WTC11 (cell line): ENCODE results near the gene TMEM169. TPM values are rescaled to one million over a fixed set of nuclear protein-coding genes. Genes with fewer than 3 reads are reported as not detected.

Source experiments
- ATAC-seq: fragments of 200-7000 bp; cut with Tn5 transposase; 2 replicates; pipeline ENCODE4 v1.10.0; 2021; ENCODE audit warnings: mild to moderate bottlenecking, moderate library complexity
- CTCF ChIA-PET: fragments of 300-600 bp; sonication (Branson Sonifier 250); formaldehyde crosslinking; loops from one replicate; lab custom pipeline; 2021; ENCODE audit warnings: antibody characterized with exemption; lab: Charles Lee
- POLR2A ChIA-PET: fragments of 350-600 bp; sonication (Branson Sonifier 250); formaldehyde crosslinking; loops from one replicate; lab custom pipeline; 2021; ENCODE audit warnings: antibody characterized with exemption; lab: Charles Lee
- DNase-seq: peaks from one replicate; pipeline ENCODE4 v3.0.0; 2021; ENCODE audit warnings: low spot score
- H3K27ac Mint-ChIP-seq: 2 replicates; pipeline ENCODE4 v1.8.0; 2021; ENCODE audit warnings: mixed read lengths
- H3K27me3 Mint-ChIP-seq: 2 replicates; pipeline ENCODE4 v1.8.0; 2021; ENCODE audit warnings: low read depth, mild to moderate bottlenecking, moderate library complexity, mixed read lengths
- H3K36me3 Mint-ChIP-seq: 2 replicates; pipeline ENCODE4 v1.8.0; 2021; ENCODE audit warnings: mixed read lengths
- H3K4me1 Mint-ChIP-seq: 2 replicates; pipeline ENCODE4 v1.8.0; 2022; ENCODE audit warnings: mixed read lengths
- H3K4me3 Mint-ChIP-seq: 2 replicates; pipeline ENCODE4 v1.8.0; 2021; ENCODE audit warnings: mild to moderate bottlenecking, moderate library complexity, mixed read lengths
- H3K9me3 Mint-ChIP-seq: 2 replicates; pipeline ENCODE4 v1.8.0; 2021; ENCODE audit warnings: mixed read lengths
- CBFB ChIP-seq: sonication (generic); formaldehyde crosslinking; IDR thresholded peaks from 2 replicates; pipeline ENCODE4 v1.8.1; 2022; ENCODE audit warnings: mild to moderate bottlenecking, low read depth, missing genetic modification reagents
- ESRRA ChIP-seq: sonication (generic); formaldehyde crosslinking; IDR thresholded peaks from 2 replicates; pipeline ENCODE4 v1.8.1; 2022; ENCODE audit warnings: mild to moderate bottlenecking, missing genetic modification reagents, borderline replicate concordance
- FOXJ3 ChIP-seq: sonication (generic); formaldehyde crosslinking; IDR thresholded peaks from 2 replicates; pipeline ENCODE4 v1.9.0; 2021; ENCODE audit warnings: missing genetic modification reagents, mild to moderate bottlenecking, borderline replicate concordance
- GABPB1 ChIP-seq: sonication (generic); formaldehyde crosslinking; IDR thresholded peaks from 2 replicates; pipeline ENCODE4 v1.8.1; 2023; ENCODE audit warnings: mild to moderate bottlenecking, missing genetic modification reagents
- IRF2 ChIP-seq: sonication (generic); formaldehyde crosslinking; IDR thresholded peaks from 2 replicates; pipeline ENCODE4 v1.8.0; 2022; ENCODE audit warnings: low read depth, missing genetic modification reagents, borderline replicate concordance
- JUN ChIP-seq: sonication (generic); formaldehyde crosslinking; IDR thresholded peaks from 2 replicates; pipeline ENCODE4 v1.8.0; 2023; ENCODE audit warnings: mild to moderate bottlenecking, missing genetic modification reagents
- KAT7 ChIP-seq: sonication (generic); formaldehyde crosslinking; IDR thresholded peaks from 2 replicates; pipeline ENCODE4 v1.8.1; 2023; ENCODE audit warnings: missing genetic modification reagents, mild to moderate bottlenecking, borderline replicate concordance
- MYBL2 ChIP-seq: sonication (generic); formaldehyde crosslinking; IDR thresholded peaks from 2 replicates; pipeline ENCODE4 v1.8.1; 2023; ENCODE audit warnings: mild to moderate bottlenecking, moderate library complexity, missing genetic modification reagents
- NR1H2 ChIP-seq: sonication (generic); formaldehyde crosslinking; IDR thresholded peaks from 2 replicates; pipeline ENCODE4 v1.9.0; 2021; ENCODE audit warnings: mild to moderate bottlenecking, moderate library complexity, missing genetic modification reagents
- PRRX2 ChIP-seq: fragments of 250-450 bp; sonication (Bioruptor Pico); IDR thresholded peaks from 2 replicates; pipeline ENCODE4 v1.8.0; 2021; ENCODE audit warnings: mild to moderate bottlenecking
- SP1 ChIP-seq: sonication (generic); formaldehyde crosslinking; conservative IDR thresholded peaks from 2 replicates; pipeline ENCODE4 v1.8.1; 2022; ENCODE audit warnings: missing genetic modification reagents
- TEAD1 ChIP-seq: sonication (generic); formaldehyde crosslinking; IDR thresholded peaks from 2 replicates; pipeline ENCODE4 v1.8.0; 2022; ENCODE audit warnings: mild to moderate bottlenecking, missing genetic modification reagents
- TEAD4 ChIP-seq: sonication (generic); formaldehyde crosslinking; IDR thresholded peaks from 2 replicates; pipeline ENCODE4 v1.8.0; 2022; ENCODE audit warnings: mild to moderate bottlenecking, missing genetic modification reagents
- TP53 ChIP-seq: sonication (generic); formaldehyde crosslinking; IDR thresholded peaks from 2 replicates; pipeline ENCODE4 v1.8.1; 2023; ENCODE audit warnings: mild to moderate bottlenecking, missing genetic modification reagents
- ZBTB21 ChIP-seq: sonication (generic); formaldehyde crosslinking; IDR thresholded peaks from 2 replicates; pipeline ENCODE4 v1.8.1; 2023; ENCODE audit warnings: mild to moderate bottlenecking, missing genetic modification reagents, borderline replicate concordance
- ZNF121 ChIP-seq: sonication (generic); formaldehyde crosslinking; IDR thresholded peaks from 2 replicates; pipeline ENCODE4 v1.8.0; 2023; ENCODE audit warnings: missing genetic modification reagents
- ZNF219 ChIP-seq: sonication (generic); formaldehyde crosslinking; IDR thresholded peaks from 2 replicates; pipeline ENCODE4 v1.8.0; 2023; ENCODE audit warnings: missing genetic modification reagents, mild to moderate bottlenecking, borderline replicate concordance
- ZNF317 ChIP-seq: sonication (generic); formaldehyde crosslinking; IDR thresholded peaks from 2 replicates; pipeline ENCODE4 v1.8.1; 2023; ENCODE audit warnings: low read depth, mild to moderate bottlenecking, moderate library complexity, missing genetic modification reagents, borderline replicate concordance
- ZNF396 ChIP-seq: fragments of 250-450 bp; sonication (Bioruptor Pico); IDR thresholded peaks from 2 replicates; pipeline ENCODE4 v1.8.0; 2021; ENCODE audit warnings: mild to moderate bottlenecking, moderate library complexity, borderline replicate concordance
- ZNF423 ChIP-seq: fragments of 250-450 bp; sonication (Bioruptor Pico); IDR thresholded peaks from 2 replicates; pipeline ENCODE4 v2.1.2; 2022; ENCODE audit warnings: mild to moderate bottlenecking, moderate library complexity
- ZNF671 ChIP-seq: fragments of 250-450 bp; sonication (Bioruptor Pico); IDR thresholded peaks from 2 replicates; pipeline ENCODE4 v1.8.0; 2021; ENCODE audit warnings: mild to moderate bottlenecking
- total RNA-seq: library from RNA; stranded (reverse); gene quantifications from 3 replicates; pipeline ENCODE4 v1.2.3, GENCODE V29; 2021
- TF ChIP-seq, protein P1 (sequence below): sonication (generic); formaldehyde crosslinking; IDR thresholded peaks from 2 replicates; pipeline ENCODE4 v1.8.0; 2023; ENCODE audit warnings: missing genetic modification reagents, mild to moderate bottlenecking, borderline replicate concordance
- TF ChIP-seq, protein P2 (sequence below): fragments of 200-600 bp; IDR thresholded peaks from 2 replicates; pipeline ENCODE4 v1.8.0; 2022; ENCODE audit warnings: antibody characterized with exemption
- TF ChIP-seq, protein P3 (sequence below): fragments of 250-450 bp; sonication (Bioruptor Pico); IDR thresholded peaks from 2 replicates; pipeline ENCODE4 v2.1.2; 2022; ENCODE audit warnings: mild to moderate bottlenecking, moderate library complexity
- TF ChIP-seq, protein P4 (sequence below): sonication (generic); formaldehyde crosslinking; IDR thresholded peaks from 2 replicates; pipeline ENCODE4 v1.8.0; 2022; ENCODE audit warnings: mild to moderate bottlenecking, missing genetic modification reagents
- TF ChIP-seq, protein P5 (sequence below): sonication (generic); formaldehyde crosslinking; IDR thresholded peaks from 2 replicates; pipeline ENCODE4 v1.8.0; 2022; ENCODE audit warnings: mild to moderate bottlenecking, missing genetic modification reagents

Gene TMEM169
- total RNA-seq, 1 experiment from 2014 or later: 1.8 TPM

DNA sequence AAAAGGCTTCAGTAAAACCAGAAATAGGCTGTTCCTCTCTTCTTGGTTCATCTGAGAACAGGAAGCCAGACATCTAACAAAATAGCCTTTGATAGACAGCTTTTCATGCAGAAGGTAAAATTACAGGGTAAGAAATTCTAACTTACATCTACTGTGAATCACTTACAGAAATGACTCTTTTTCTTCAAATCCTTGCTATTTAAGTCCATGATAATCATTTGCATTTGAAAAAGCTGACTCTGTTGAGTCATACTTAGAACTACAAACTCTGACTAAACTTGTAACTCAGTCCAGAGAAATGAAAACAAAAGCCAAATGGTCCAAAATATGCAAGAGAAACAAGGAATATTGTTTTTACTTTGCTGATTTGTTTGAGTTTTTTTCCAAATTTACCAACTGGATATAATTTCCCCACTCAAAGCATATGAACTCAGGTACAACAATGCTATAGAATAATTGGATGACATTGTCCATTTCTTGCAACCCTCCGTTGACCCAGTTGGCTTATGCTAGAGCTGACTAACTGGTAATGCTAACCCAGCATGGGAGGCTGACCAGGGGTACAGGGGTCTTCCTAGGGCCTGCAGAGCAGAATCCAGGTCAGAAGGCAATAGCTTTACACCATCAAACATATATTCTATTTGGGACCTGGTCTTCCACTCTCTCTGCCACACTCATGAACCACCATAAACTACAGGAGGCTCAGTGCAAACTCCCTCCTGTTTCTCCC, 49.6 kb upstream of the TMEM169 start (continued):
- TF ChIP-seq, protein P1, sequence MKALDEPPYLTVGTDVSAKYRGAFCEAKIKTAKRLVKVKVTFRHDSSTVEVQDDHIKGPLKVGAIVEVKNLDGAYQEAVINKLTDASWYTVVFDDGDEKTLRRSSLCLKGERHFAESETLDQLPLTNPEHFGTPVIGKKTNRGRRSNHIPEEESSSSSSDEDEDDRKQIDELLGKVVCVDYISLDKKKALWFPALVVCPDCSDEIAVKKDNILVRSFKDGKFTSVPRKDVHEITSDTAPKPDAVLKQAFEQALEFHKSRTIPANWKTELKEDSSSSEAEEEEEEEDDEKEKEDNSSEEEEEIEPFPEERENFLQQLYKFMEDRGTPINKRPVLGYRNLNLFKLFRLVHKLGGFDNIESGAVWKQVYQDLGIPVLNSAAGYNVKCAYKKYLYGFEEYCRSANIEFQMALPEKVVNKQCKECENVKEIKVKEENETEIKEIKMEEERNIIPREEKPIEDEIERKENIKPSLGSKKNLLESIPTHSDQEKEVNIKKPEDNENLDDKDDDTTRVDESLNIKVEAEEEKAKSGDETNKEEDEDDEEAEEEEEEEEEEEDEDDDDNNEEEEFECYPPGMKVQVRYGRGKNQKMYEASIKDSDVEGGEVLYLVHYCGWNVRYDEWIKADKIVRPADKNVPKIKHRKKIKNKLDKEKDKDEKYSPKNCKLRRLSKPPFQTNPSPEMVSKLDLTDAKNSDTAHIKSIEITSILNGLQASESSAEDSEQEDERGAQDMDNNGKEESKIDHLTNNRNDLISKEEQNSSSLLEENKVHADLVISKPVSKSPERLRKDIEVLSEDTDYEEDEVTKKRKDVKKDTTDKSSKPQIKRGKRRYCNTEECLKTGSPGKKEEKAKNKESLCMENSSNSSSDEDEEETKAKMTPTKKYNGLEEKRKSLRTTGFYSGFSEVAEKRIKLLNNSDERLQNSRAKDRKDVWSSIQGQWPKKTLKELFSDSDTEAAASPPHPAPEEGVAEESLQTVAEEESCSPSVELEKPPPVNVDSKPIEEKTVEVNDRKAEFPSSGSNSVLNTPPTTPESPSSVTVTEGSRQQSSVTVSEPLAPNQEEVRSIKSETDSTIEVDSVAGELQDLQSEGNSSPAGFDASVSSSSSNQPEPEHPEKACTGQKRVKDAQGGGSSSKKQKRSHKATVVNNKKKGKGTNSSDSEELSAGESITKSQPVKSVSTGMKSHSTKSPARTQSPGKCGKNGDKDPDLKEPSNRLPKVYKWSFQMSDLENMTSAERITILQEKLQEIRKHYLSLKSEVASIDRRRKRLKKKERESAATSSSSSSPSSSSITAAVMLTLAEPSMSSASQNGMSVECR (CRISPR knock-in tag): no peak
- no peak for TF ChIP-seq ZNF121 (CRISPR knock-in tag)
- TF ChIP-seq NR1H2 (CRISPR knock-in tag): no peak
- TF ChIP-seq KAT7 (CRISPR knock-in tag): no peak
- no peak for TF ChIP-seq MYBL2 (CRISPR knock-in tag)
- TF ChIP-seq SP1 (CRISPR knock-in tag): no peak
- TF ChIP-seq ZNF317 (CRISPR knock-in tag): no peak
- TF ChIP-seq, protein P2, sequence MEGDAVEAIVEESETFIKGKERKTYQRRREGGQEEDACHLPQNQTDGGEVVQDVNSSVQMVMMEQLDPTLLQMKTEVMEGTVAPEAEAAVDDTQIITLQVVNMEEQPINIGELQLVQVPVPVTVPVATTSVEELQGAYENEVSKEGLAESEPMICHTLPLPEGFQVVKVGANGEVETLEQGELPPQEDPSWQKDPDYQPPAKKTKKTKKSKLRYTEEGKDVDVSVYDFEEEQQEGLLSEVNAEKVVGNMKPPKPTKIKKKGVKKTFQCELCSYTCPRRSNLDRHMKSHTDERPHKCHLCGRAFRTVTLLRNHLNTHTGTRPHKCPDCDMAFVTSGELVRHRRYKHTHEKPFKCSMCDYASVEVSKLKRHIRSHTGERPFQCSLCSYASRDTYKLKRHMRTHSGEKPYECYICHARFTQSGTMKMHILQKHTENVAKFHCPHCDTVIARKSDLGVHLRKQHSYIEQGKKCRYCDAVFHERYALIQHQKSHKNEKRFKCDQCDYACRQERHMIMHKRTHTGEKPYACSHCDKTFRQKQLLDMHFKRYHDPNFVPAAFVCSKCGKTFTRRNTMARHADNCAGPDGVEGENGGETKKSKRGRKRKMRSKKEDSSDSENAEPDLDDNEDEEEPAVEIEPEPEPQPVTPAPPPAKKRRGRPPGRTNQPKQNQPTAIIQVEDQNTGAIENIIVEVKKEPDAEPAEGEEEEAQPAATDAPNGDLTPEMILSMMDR: no peak
- no peak for TF ChIP-seq PRRX2
- no peak for TF ChIP-seq ZBTB21 (CRISPR knock-in tag)

DNA sequence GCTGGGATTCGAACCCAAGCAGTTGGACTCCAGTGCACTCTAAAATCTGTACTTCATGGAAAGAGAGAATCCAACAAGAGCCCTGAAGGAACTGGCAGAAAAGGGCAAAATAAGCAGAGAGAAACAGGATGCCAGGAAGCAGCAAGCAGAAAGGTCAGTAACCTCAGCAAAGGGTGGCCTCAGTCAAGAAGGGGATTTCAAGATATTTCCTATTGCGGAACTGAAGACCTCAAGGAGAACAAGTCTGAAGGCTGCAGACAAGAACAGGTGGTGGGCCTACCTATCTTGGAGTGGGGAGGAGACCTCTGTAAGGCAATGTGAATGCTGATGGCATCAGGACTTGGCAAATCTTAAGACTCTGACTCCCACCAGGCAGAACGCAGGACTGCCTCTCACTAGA, 48.3 kb upstream of the TMEM169 start:
- Mint-ChIP-seq H3K4me3 (no peak overlapping the region), H3K9me3 (no peaks in the 10 kb centered on the region), H3K4me1 (no peaks in the 10 kb centered on the region), H3K27me3 (no peaks in the 10 kb centered on the region), H3K36me3 (peaks cover 12% of the 10 kb centered on the region), H3K27ac (no peak overlapping the region)
- ATAC-seq: no peak
- no peak for DNase-seq
- POLR2A ChIA-PET: no interaction called here
- CTCF ChIA-PET: interaction anchor here (0.6 to 2.2 kb wide), 26 partner anchors 8 to 577 kb away, joined by 3 to 17 read pairs (median 3); partner anchors contain the start of genes PECR and TMEM169
- TF ChIP-seq, protein P3, sequence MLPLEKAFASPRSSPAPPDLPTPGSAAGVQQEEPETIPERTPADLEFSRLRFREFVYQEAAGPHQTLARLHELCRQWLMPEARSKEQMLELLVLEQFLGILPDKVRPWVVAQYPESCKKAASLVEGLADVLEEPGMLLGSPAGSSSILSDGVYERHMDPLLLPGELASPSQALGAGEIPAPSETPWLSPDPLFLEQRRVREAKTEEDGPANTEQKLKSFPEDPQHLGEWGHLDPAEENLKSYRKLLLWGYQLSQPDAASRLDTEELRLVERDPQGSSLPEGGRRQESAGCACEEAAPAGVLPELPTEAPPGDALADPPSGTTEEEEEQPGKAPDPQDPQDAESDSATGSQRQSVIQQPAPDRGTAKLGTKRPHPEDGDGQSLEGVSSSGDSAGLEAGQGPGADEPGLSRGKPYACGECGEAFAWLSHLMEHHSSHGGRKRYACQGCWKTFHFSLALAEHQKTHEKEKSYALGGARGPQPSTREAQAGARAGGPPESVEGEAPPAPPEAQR (CRISPR knock-in tag): no peak
- no peak for TF ChIP-seq TEAD1
- no peak for TF ChIP-seq ESRRA (CRISPR knock-in tag)
- TF ChIP-seq ZNF423 (CRISPR knock-in tag): no peak
- TF ChIP-seq IRF2: no peak
- TF ChIP-seq TP53 (CRISPR knock-in tag): no peak
- no peak for TF ChIP-seq ZNF219 (CRISPR knock-in tag)
- no peak for TF ChIP-seq TEAD4 (CRISPR knock-in tag)
- TF ChIP-seq GABPB1 (CRISPR knock-in tag): no peak
- no peak for TF ChIP-seq CBFB (CRISPR knock-in tag)
- no peak for TF ChIP-seq FOXJ3 (CRISPR knock-in tag)
- TF ChIP-seq JUN: no peak
- TF ChIP-seq, protein P4, sequence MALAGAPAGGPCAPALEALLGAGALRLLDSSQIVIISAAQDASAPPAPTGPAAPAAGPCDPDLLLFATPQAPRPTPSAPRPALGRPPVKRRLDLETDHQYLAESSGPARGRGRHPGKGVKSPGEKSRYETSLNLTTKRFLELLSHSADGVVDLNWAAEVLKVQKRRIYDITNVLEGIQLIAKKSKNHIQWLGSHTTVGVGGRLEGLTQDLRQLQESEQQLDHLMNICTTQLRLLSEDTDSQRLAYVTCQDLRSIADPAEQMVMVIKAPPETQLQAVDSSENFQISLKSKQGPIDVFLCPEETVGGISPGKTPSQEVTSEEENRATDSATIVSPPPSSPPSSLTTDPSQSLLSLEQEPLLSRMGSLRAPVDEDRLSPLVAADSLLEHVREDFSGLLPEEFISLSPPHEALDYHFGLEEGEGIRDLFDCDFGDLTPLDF (CRISPR knock-in tag): no peak
- TF ChIP-seq ZNF396 (CRISPR knock-in tag): no peak
- TF ChIP-seq, protein P5, sequence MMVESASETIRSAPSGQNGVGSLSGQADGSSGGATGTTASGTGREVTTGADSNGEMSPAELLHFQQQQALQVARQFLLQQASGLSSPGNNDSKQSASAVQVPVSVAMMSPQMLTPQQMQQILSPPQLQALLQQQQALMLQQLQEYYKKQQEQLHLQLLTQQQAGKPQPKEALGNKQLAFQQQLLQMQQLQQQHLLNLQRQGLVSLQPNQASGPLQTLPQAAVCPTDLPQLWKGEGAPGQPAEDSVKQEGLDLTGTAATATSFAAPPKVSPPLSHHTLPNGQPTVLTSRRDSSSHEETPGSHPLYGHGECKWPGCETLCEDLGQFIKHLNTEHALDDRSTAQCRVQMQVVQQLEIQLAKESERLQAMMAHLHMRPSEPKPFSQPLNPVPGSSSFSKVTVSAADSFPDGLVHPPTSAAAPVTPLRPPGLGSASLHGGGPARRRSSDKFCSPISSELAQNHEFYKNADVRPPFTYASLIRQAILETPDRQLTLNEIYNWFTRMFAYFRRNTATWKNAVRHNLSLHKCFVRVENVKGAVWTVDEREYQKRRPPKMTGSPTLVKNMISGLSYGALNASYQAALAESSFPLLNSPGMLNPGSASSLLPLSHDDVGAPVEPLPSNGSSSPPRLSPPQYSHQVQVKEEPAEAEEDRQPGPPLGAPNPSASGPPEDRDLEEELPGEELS (CRISPR knock-in tag): no peak
- no peak for TF ChIP-seq ZNF671 (CRISPR knock-in tag)
